Keratinocyte (primary cell): Measurements from ENCODE around the gene JAZF1.

Experiments used
- CTCF ChIP-seq, 3 experiments: IDR thresholded peaks in 1 of 3; conservative IDR thresholded peaks in 1 of 3; optimal IDR thresholded peaks in 1 of 3; 2 replicates in 2 of 3; 3 replicates in 1 of 3; pipeline versions ENCODE3 to v1.5.1; 2011; ENCODE audit warnings: low read length in 3 of 3, mild to moderate bottlenecking in 3 of 3, moderate library complexity in 2 of 3, control low read depth in 1 of 3, inconsistent platforms in 1 of 3; ENCODE audit not compliant: insufficient read depth in 2 of 3; ENCODE audit errors: extremely low read depth in 1 of 3
- EZH2 ChIP-seq: IDR thresholded peaks from one replicate; pipeline ENCODE4 v1.6.1; 2012; ENCODE audit warnings: inconsistent platforms, mild to moderate bottlenecking, low read length, moderate library complexity

GRCh38 chr7:27965650-27966049 lies 214.9 kb downstream of the JAZF1 start:
- TF ChIP-seq CTCF (optimal IDR thresholded peaks at IDR 0.05 in 1 of 3, IDR thresholded peaks at IDR 0.05 in 1 of 3, conservative IDR thresholded peaks at IDR 0.05 in 1 of 3; ENCODE audit: extremely low read depth in 1 of 3, insufficient read depth in 2 of 3, low read length in 3 of 3): no peak
- TF ChIP-seq EZH2: no peak
